GM21515 (cell line): ENCODE measurements around the gene ATP4A.

Experiments
- ATAC-seq: cut with Tn5 transposase; IDR thresholded peaks from one replicate; pipeline ENCODE4 v1.9.1; 2021; ENCODE audit not compliant: unreplicated experiment

The ATP4A gene

GRCh38 chr19:35551091-35551810, 12.2 kb downstream of the ATP4A start:
- ATAC-seq: no peak

- no peak for ATAC-seq
Observed at GRCh38 chr19:35549879-35550523, 13.5 kb downstream of the ATP4A start.

DNA sequence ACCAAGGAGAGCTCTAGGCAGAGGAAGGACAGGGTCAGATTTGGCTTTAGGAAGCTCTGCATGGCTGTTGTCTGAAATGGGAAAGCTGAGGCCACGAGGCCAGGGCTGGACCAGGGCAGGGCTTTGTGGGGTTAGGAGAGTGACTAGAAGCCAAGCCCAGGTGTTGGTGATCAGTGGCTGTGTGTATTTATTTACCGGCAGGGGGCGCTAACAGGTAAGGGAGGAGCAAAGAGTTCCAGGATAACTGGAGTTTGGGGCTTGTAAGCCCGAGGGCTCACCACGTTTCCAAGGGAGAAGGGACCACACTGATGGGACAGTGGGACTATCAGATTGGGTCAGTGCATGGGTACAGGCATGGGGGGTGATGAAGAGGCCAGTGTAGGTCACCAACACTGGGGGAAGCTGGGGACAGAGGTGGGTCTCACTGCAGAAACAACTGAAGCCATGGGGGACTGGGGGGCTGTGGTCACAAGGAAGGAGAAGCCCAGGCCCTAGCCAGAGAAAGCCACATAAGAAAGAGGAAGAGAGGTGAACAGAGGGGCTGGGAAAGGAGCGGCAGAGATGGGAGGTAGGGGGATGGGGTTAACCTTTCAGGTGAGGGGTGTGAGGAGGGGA, 14.2 kb downstream of the ATP4A start:
- no peak for ATAC-seq

GRCh38 chr19:35546532-35546931, 16.9 kb downstream of the ATP4A start:
- ATAC-seq: no peak

GRCh38 chr19:35545855-35546381, 17.5 kb downstream of the ATP4A start:
- peak; percentile 22 for ATAC-seq

GRCh38 chr19:35545001-35545854, 18.2 kb downstream of the ATP4A start, which contains the start of gene TMEM147:
TMEM147 (plus strand) TSS chr19:35545626; CDS start chr19:35545740, 114 bp downstream.
- peak; percentile 77 for ATAC-seq

- no peak for ATAC-seq
Observed at GRCh38 chr19:35544110-35544802, 19.2 kb downstream of the ATP4A start.

- ATAC-seq: no peak
Observed at GRCh38 chr19:35543280-35544109, 20.0 kb downstream of the ATP4A start.

DNA sequence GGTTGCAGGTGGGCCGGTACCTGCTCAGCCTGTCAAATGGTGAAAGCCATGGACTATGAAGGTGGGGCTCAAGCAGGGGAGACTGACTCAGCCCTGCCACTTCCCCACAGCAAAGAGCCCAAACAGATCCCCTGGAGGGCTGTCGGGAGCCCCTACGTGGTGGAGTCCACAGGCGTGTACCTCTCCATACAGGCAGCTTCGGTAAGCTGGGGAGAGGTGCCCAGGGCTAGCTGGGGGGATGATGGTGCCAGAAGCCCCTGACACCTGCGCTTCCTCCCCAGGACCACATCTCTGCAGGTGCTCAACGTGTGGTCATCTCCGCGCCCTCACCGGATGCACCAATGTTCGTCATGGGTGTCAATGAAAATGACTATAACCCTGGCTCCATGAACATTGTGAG, 21.2 kb downstream of the ATP4A start:
- ATAC-seq: no peak

GRCh38 chr19:35540356-35540927, 23.0 kb downstream of the ATP4A start:
- no peak for ATAC-seq

DNA sequence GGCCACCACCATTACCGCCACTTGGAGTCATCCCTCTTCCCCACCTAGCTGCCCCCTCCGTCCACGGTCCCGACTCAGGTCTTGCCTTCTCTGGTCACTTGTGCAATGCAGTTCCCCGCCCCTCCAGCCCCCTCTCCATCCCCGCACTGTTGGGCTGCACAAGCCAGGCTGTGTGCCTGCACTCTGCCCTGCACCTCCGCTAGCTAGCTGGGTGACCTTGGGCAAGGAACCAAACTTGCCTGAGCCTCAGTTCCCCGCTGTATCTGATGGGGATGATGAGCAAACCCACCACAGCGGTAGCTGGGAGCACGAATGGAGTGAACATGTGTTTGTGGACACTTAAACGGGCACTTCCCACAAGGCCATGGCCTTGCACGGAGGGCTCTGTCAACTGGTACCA, 23.6 kb downstream of the ATP4A start:
- no peak for ATAC-seq

GRCh38 chr19:35539314-35539713, 24.1 kb downstream of the ATP4A start:
- ATAC-seq: no peak

DNA sequence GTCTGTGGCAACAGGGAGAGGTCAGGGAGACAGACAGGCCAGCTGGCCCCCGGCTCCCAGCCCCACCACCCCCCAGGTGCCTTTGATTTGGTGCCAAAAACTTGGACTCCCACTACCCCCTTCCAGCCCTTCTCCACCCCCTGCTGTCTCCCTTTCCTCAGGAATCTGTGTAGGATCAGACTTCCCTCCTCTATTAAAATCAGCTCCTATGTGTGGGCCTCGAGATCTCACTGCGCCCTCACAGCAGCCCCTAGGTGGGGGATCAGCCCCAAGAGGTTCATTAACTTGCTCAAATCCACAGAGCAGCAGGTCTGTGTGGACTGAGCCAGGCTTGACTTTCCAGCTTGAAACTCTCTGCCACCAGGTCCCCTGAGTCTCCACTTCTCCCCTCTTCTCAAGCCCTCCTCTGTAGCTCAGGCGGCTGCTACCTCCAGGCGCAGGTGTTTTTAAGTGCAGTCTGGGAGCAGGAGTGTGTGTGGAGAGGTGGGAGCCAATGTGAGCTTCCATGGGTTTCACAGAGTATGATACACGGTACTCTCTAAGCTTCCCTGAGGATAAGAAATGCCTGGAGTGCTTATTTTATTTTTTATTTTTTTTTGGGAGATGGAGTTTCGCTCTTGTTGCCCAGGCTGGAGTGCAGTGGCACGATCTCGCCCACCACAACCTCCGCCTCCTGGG, 28.5 kb downstream of the ATP4A start:
- ATAC-seq: no peak

DNA sequence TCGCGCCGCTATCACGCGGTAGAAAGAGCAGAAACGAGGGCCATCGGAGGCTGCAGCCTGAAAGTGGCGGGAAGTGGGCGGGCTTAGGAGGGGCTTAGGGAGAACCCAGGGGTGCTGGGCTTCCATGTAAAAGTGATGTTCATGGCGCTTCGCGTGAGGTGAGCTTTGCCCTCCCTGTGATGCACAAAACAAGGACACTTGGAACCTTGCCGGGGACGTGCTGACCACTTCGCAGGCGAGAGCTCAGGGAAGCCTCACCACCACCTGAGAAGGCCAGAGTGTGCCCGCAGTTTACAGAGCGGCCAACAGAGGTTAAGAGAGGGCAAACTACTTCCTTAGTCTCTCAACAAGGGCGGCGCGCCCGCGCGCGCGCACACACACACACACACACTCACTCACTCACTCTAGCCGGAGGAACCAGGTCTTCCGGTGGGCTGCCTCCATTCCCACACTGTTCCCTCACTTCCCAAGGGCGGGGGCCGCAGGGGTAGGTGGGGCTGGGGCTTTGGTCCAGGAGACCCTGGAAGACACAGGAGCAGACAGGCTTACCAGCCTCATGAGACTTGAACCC, 29.6 kb downstream of the ATP4A start:
- no peak for ATAC-seq

DNA sequence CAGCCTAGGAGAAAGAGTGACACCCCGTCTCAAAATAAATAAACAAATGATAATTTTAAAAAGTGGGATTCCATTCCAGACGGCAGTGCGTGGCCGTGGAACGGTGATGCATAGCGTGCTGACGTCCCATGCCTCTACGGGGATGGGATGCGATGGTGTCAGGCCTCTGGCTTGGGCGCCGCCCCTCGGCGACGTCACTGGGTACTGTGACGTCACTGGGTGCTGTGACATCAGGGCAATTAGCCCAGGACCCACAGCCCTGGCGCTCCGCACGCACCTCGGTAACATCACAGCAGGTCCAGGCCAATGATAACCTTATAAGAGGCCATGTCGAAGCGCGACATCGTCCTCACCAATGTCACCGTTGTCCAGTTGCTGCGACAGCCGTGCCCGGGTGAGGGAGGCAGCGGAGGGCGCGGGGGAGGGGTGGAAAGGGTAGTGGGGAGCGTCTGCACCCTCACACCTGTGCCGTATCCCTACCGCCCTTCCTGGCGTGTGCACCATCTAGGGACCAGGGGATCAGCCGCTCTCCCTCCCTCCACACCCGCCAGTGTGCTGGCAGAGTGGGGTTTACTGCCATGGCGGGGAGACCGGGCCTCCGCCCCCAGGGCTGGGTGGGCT, 30.1 kb downstream of the ATP4A start, which contains the start of gene GAPDHS:
Gene GAPDHS, plus strand, starts transcription at position 256 of the 621 bp plus-strand sequence. Its CDS starts 72 bp downstream, at position 328.
- no peak for ATAC-seq

- no peak for ATAC-seq
Observed at GRCh38 chr19:35531291-35531690, 32.2 kb downstream of the ATP4A start.
